ENCODE data around the gene RANGRF. TPM values are rescaled to one million over a fixed set of nuclear protein-coding genes. Genes with fewer than 3 reads are reported as not detected.

RANGRF gene
- total and polyA plus RNA-seq, 2 donors (not counting 1 experiment from before 2014, with no cell fraction given), result 48.8 to 83.2 TPM

GRCh38 chr17:8300226-8300625 is 11.8 kb downstream of the RANGRF start:
- TF ChIP-seq EZH2 (IDR thresholded peaks at IDR 0.05; ENCODE audit: borderline replicate concordance, insufficient read depth, low read depth, low read length, poor library complexity, severe bottlenecking), result no peak
- TF ChIP-seq, protein P1, sequence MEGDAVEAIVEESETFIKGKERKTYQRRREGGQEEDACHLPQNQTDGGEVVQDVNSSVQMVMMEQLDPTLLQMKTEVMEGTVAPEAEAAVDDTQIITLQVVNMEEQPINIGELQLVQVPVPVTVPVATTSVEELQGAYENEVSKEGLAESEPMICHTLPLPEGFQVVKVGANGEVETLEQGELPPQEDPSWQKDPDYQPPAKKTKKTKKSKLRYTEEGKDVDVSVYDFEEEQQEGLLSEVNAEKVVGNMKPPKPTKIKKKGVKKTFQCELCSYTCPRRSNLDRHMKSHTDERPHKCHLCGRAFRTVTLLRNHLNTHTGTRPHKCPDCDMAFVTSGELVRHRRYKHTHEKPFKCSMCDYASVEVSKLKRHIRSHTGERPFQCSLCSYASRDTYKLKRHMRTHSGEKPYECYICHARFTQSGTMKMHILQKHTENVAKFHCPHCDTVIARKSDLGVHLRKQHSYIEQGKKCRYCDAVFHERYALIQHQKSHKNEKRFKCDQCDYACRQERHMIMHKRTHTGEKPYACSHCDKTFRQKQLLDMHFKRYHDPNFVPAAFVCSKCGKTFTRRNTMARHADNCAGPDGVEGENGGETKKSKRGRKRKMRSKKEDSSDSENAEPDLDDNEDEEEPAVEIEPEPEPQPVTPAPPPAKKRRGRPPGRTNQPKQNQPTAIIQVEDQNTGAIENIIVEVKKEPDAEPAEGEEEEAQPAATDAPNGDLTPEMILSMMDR (IDR thresholded peaks at IDR 0.05), result no peak
- ATAC-seq (ENCODE audit: low read depth), result no peak
- WGBS (ENCODE audit: insufficient coverage), result 13% methylated on average over 1 of the region's 3 CpGs
- Histone ChIP-seq H2AFZ (ENCODE audit: insufficient read depth, low read depth, low read length, poor library complexity, severe bottlenecking) (peak overlapping the region; percentile 4), H3K36me3 (replicated peaks in 1 of 2; ENCODE audit: control extremely low read depth in 1 of 2, control insufficient read depth in 1 of 2, extremely low read depth in 1 of 2, insufficient read depth in 2 of 2, low read length in 1 of 2) (no peaks in the 10 kb centered on the region), H3K27me3 (replicated peaks in 1 of 4; ENCODE audit: control extremely low read depth in 1 of 4, control insufficient read depth in 3 of 4, insufficient read depth in 4 of 4, low read length in 3 of 4) (no peaks in the 10 kb centered on the region), H3K9me3 (ENCODE audit: control extremely low read depth in 1 of 3, control insufficient read depth in 2 of 3, insufficient read depth in 1 of 3, low read length in 2 of 3) (no peaks in the 10 kb centered on the region), H3K4me3 (ENCODE audit: control extremely low read depth in 1 of 5, extremely low read depth in 1 of 5, insufficient read depth in 1 of 5, low read depth in 2 of 5, low read length in 4 of 5) (no peak overlapping the region), H4K20me1 (ENCODE audit: control insufficient read depth, insufficient read depth, low read length, poor library complexity, severe bottlenecking) (no peaks in the 10 kb centered on the region), H3K27ac (ENCODE audit: low read length in 2 of 2) (peak overlapping the region in 1 of 2 donors; percentile 1), H3K4me2 (replicated peaks; ENCODE audit: low read depth, low read length, poor library complexity, severe bottlenecking) (no peak overlapping the region), H3K4me1 (ENCODE audit: control insufficient read depth in 2 of 2, insufficient read depth in 2 of 2, low read length in 2 of 2) (peaks cover 3 to 4% of the 10 kb centered on the region in 2 donors), H3K9ac (ENCODE audit: low read length) (no peak overlapping the region), H3K79me2 (ENCODE audit: control insufficient read depth, insufficient read depth, low read length) (no peaks in the 10 kb centered on the region)
- ChIA-PET CTCF (interaction anchor here (0.8 to 5.5 kb wide), 26 partner anchors 27 to 485 kb away, joined by 3 to 66 read pairs (median 6); partner anchors contain the start of genes ALOXE3, CTC1 and PFAS), POLR2A (interaction anchor here (1.0 kb wide), 1 partner anchor 111 kb away, joined by 4 read pairs; the partner anchor contains the start of gene BORCS6)
- intact Hi-C loops (cut with micrococcal nuclease), result loop anchor here (1.0 to 2.0 kb wide), 7 partner anchors 12 to 240 kb away; partner anchors contain the start of genes ALOXE3 and RANGRF
- DNase-seq, result no peak
- Mint-ChIP-seq H3K27me3 (no peaks in the 10 kb centered on the region), H3K27ac (peak overlapping the region; percentile 7), H3K4me1 (peaks cover 10% of the 10 kb centered on the region), H3K9me3 (ENCODE audit: insufficient read depth) (no peaks in the 10 kb centered on the region), H3K4me3 (no peak overlapping the region)

- H3K27me3 ChIP-seq (replicated peaks in 1 of 4; ENCODE audit: control extremely low read depth in 1 of 4, control insufficient read depth in 3 of 4, insufficient read depth in 4 of 4, low read length in 3 of 4), result no peaks in the 10 kb centered on the region
- H3K9me3 ChIP-seq (ENCODE audit: control extremely low read depth in 1 of 3, control insufficient read depth in 2 of 3, insufficient read depth in 1 of 3, low read length in 2 of 3), result no peaks in the 10 kb centered on the region
- H2AFZ ChIP-seq (ENCODE audit: insufficient read depth, low read depth, low read length, poor library complexity, severe bottlenecking), result peak overlapping the region; percentile 4
- WGBS (ENCODE audit: insufficient coverage), result 3% methylated on average over 4 of the region's 8 CpGs
- peak overlapping the region in 1 of 2 donors; percentile 1 for H3K27ac ChIP-seq (ENCODE audit: low read length in 2 of 2)
- no peak overlapping the region for H3K4me3 ChIP-seq (ENCODE audit: control extremely low read depth in 1 of 5, extremely low read depth in 1 of 5, insufficient read depth in 1 of 5, low read depth in 2 of 5, low read length in 4 of 5)
- intact Hi-C loops (cut with micrococcal nuclease), result loop anchor here (1.0 to 2.0 kb wide), 7 partner anchors 12 to 240 kb away; partner anchors contain the start of genes ALOXE3 and RANGRF
- no peaks in the 10 kb centered on the region for H4K20me1 ChIP-seq (ENCODE audit: control insufficient read depth, insufficient read depth, low read length, poor library complexity, severe bottlenecking)
- DNase-seq, result peak; percentile 84
- CTCF ChIA-PET, result interaction anchor here (0.6 to 5.5 kb wide), 40 partner anchors 12 to 485 kb away, joined by 3 to 66 read pairs (median 4); partner anchors contain the start of genes ALOXE3, CTC1, PFAS and RANGRF
- H3K9ac ChIP-seq (ENCODE audit: low read length), result no peak overlapping the region
- peaks cover 3 to 4% of the 10 kb centered on the region in 2 donors for H3K4me1 ChIP-seq (ENCODE audit: control insufficient read depth in 2 of 2, insufficient read depth in 2 of 2, low read length in 2 of 2)
- H3K36me3 ChIP-seq (replicated peaks in 1 of 2; ENCODE audit: control extremely low read depth in 1 of 2, control insufficient read depth in 1 of 2, extremely low read depth in 1 of 2, insufficient read depth in 2 of 2, low read length in 1 of 2), result no peaks in the 10 kb centered on the region
- no peak overlapping the region for H3K4me2 ChIP-seq (replicated peaks; ENCODE audit: low read depth, low read length, poor library complexity, severe bottlenecking)
- no peak overlapping the region for H3K4me3 Mint-ChIP-seq
- no peaks in the 10 kb centered on the region for H3K27me3 Mint-ChIP-seq
- TF ChIP-seq, protein P1 (IDR thresholded peaks at IDR 0.05), result peak; percentile 81
- TF ChIP-seq EZH2 (IDR thresholded peaks at IDR 0.05; ENCODE audit: borderline replicate concordance, insufficient read depth, low read depth, low read length, poor library complexity, severe bottlenecking), result no peak
- peak overlapping the region; percentile 7 for H3K27ac Mint-ChIP-seq
- peaks cover 8% of the 10 kb centered on the region for H3K4me1 Mint-ChIP-seq
- no peaks in the 10 kb centered on the region for H3K79me2 ChIP-seq (ENCODE audit: control insufficient read depth, insufficient read depth, low read length)
- no peaks in the 10 kb centered on the region for H3K9me3 Mint-ChIP-seq (ENCODE audit: insufficient read depth)
- peak; percentile 95 for ATAC-seq (ENCODE audit: low read depth)
- POLR2A ChIA-PET, result interaction anchor here (1.0 kb wide), 1 partner anchor 111 kb away, joined by 4 read pairs; the partner anchor contains the start of gene BORCS6
Measured at GRCh38 chr17:8300627-8301242, 12.3 kb downstream of the RANGRF start.

Data from B cell (primary cell).